Liver (tissue), 9 donors: ENCODE data around the gene HOXA4. TPM values are rescaled to one million over a fixed set of nuclear protein-coding genes. Genes with fewer than 3 reads are reported as not detected.

Experiments used
- DNase-seq: peaks from one replicate; pipeline ENCODE4 v3.0.0-alpha.2; 2017; ENCODE audit warnings: low spot score
- H3K27ac ChIP-seq, 2 donors: one replicate each; pipeline ENCODE4 v1.7.0; 2013; ENCODE audit warnings: inconsistent platforms in 2 of 2, low read length in 2 of 2, control low read depth in 1 of 2, low read depth in 1 of 2, mild to moderate bottlenecking in 1 of 2
- H3K27me3 ChIP-seq, 4 donors: one replicate each; pipeline versions ENCODE4 v1.6.1 to v1.7.0; 2013; ENCODE audit warnings: low read length in 3 of 4, inconsistent platforms in 1 of 4, mild to moderate bottlenecking in 1 of 4, moderate library complexity in 1 of 4; ENCODE audit not compliant: control insufficient read depth in 4 of 4, insufficient read depth in 4 of 4
- H3K36me3 ChIP-seq, 4 donors: one replicate each; pipeline versions ENCODE4 v1.6.1 to v1.7.0; 2013; ENCODE audit warnings: low read length in 3 of 4, mild to moderate bottlenecking in 3 of 4, low read depth in 1 of 4, moderate library complexity in 1 of 4; ENCODE audit not compliant: control insufficient read depth in 4 of 4, insufficient read depth in 3 of 4
- H3K4me1 ChIP-seq, 4 donors: one replicate each; pipeline versions ENCODE4 v1.6.1 to v1.7.0; 2013; ENCODE audit warnings: low read length in 3 of 4, mild to moderate bottlenecking in 3 of 4, moderate library complexity in 1 of 4; ENCODE audit not compliant: control insufficient read depth in 4 of 4, insufficient read depth in 4 of 4
- H3K4me3 ChIP-seq, 3 donors: one replicate each; pipeline versions ENCODE4 v1.6.1 to v1.7.0; 2013; ENCODE audit warnings: low read length in 3 of 3, control low read depth in 1 of 3, low read depth in 1 of 3, mild to moderate bottlenecking in 1 of 3
- H3K9ac ChIP-seq, 2 donors: one replicate each; pipeline ENCODE4 v1.7.0; 2013; ENCODE audit warnings: low read length in 2 of 2, mild to moderate bottlenecking in 2 of 2, moderate library complexity in 2 of 2, control low read depth in 1 of 2, low read depth in 1 of 2
- H3K9me3 ChIP-seq, 4 donors: one replicate each; pipeline versions ENCODE4 v1.6.1 to v1.7.0; 2013; ENCODE audit warnings: low read length in 3 of 4; ENCODE audit not compliant: control insufficient read depth in 4 of 4
- ATF3 ChIP-seq: IDR thresholded peaks from 2 replicates; pipeline ENCODE4 v1.6.1; 2016; ENCODE audit warnings: antibody characterized with exemption
- CTCF ChIP-seq: fragments of 150-350 bp; IDR thresholded peaks from 2 replicates; pipeline ENCODE4 v1.5.1; 2017; ENCODE audit warnings: improper control_type of control experiment, low read depth, low read length; ENCODE audit not compliant: missing input control
- EGR1 ChIP-seq, 2 donors: IDR thresholded peaks; 2 replicates each; pipeline ENCODE4 v1.6.1; 2016 to 2018; ENCODE audit warnings: antibody characterized with exemption in 2 of 2, low read depth in 2 of 2
- FOXA1 ChIP-seq: IDR thresholded peaks from 2 replicates; pipeline ENCODE4 v1.6.1; 2016; ENCODE audit warnings: antibody characterized with exemption
- FOXA2 ChIP-seq: IDR thresholded peaks from 2 replicates; pipeline ENCODE4 v1.6.1; 2016; ENCODE audit warnings: antibody characterized with exemption
- GABPA ChIP-seq, 2 donors: IDR thresholded peaks in 1 of 2; conservative IDR thresholded peaks in 1 of 2; 2 replicates each; pipeline ENCODE4 v1.6.1; 2016; ENCODE audit warnings: antibody characterized with exemption in 2 of 2, mild to moderate bottlenecking in 1 of 2, moderate library complexity in 1 of 2
- HNF4A ChIP-seq, 2 donors: conservative IDR thresholded peaks; 2 replicates each; pipeline ENCODE4 v1.6.1; 2016; ENCODE audit warnings: antibody characterized with exemption in 2 of 2, mild to moderate bottlenecking in 2 of 2
- HNF4G ChIP-seq: IDR thresholded peaks from 2 replicates; pipeline ENCODE4 v1.6.1; 2016; ENCODE audit warnings: antibody characterized with exemption
- JUND ChIP-seq, 2 donors: IDR thresholded peaks; 2 replicates each; pipeline ENCODE4 v1.6.1; 2016; ENCODE audit warnings: antibody characterized with exemption in 2 of 2
- MAX ChIP-seq: IDR thresholded peaks from 2 replicates; pipeline ENCODE4 v1.6.1; 2016; ENCODE audit warnings: antibody characterized with exemption
- NR2F2 ChIP-seq: IDR thresholded peaks from 2 replicates; pipeline ENCODE4 v1.6.1; 2016; ENCODE audit warnings: antibody characterized with exemption
- RAD21 ChIP-seq, 2 donors: IDR thresholded peaks; 2 replicates each; pipeline ENCODE4 v1.6.1; 2016; ENCODE audit warnings: antibody characterized with exemption in 2 of 2, mild to moderate bottlenecking in 2 of 2
- REST ChIP-seq: IDR thresholded peaks from 2 replicates; pipeline ENCODE4 v1.6.1; 2016; ENCODE audit warnings: antibody characterized with exemption, mild to moderate bottlenecking
- RXRA ChIP-seq, 2 donors: IDR thresholded peaks; 2 replicates each; pipeline ENCODE4 v1.6.1; 2017 to 2018; ENCODE audit warnings: antibody characterized with exemption in 2 of 2, mild to moderate bottlenecking in 1 of 2
- SP1 ChIP-seq: IDR thresholded peaks from 2 replicates; pipeline ENCODE4 v1.6.1; 2018; ENCODE audit warnings: antibody characterized with exemption, mild to moderate bottlenecking
- TAF1 ChIP-seq: conservative IDR thresholded peaks from 2 replicates; pipeline ENCODE4 v1.6.1; 2016; ENCODE audit warnings: antibody characterized with exemption, mild to moderate bottlenecking
- YY1 ChIP-seq: IDR thresholded peaks from 2 replicates; pipeline ENCODE4 v1.6.1; 2016; ENCODE audit warnings: antibody characterized with exemption, mild to moderate bottlenecking
- ZBTB33 ChIP-seq: IDR thresholded peaks from 2 replicates; pipeline ENCODE4 v1.6.1; 2016; ENCODE audit warnings: antibody characterized with exemption
- WGBS: extraction: QIAGEN DNeasy Blood & Tissue Kit; methylation state at CpG from one replicate; pipeline ENCODE4 v1.1.7; 2013; 5-methylcytosine and 5-hydroxymethylcytosine counted together
- polyA plus RNA-seq, 2 donors: library from polyadenylated mRNA; stranded (reverse) in 1 of 2; unstranded in 1 of 2; fragments of 200-250 nt in 1 of 2; fragments of >200 nt in 1 of 2; fragmentation: Nextera tagmentation in 1 of 2; extraction: Ambion mirVana in 1 of 2; gene quantifications; one replicate each; pipeline versions ENCODE4 v1.2.1 to v1.2.3, GENCODE V29; 2013 to 2015
- total RNA-seq, 2 donors: library from RNA; depleted of rRNA; stranded (reverse); fragments of >200 nt; gene quantifications; one replicate each; pipeline ENCODE4 v1.2.3, GENCODE V29; 2014
- donor health status: healthy.
- donor health status: healthy.
- donor health status: healthy.
- donor health status: healthy.
- donor health status: healthy.

HOXA4 gene
- total and polyA plus RNA-seq, 4 donors = 0.17 to 1.1 (median 0.30) TPM

GRCh38 chr7:27134392-27134791 lies 3.8 kb upstream of the HOXA4 start:
- H3K4me3 ChIP-seq = no peak overlapping the region
- no peak overlapping the region for H3K27ac ChIP-seq
- WGBS = 20% methylated on average over 2 of the region's 2 CpGs
- peaks cover 0 to 2% (median 0%) of the 10 kb centered on the region in 4 donors for H3K9me3 ChIP-seq
- no peaks in the 10 kb centered on the region for H3K36me3 ChIP-seq
- TF ChIP-seq MAX = no peak
- no peak for TF ChIP-seq ZBTB33
- TF ChIP-seq FOXA1 = no peak
- no peak for TF ChIP-seq YY1
- TF ChIP-seq GABPA (IDR thresholded peaks at IDR 0.05 in 1 of 2, conservative IDR thresholded peaks at IDR 0.05 in 1 of 2) = no peak
- no peak for TF ChIP-seq EGR1 (IDR thresholded peaks at IDR 0.05; ENCODE audit: low read depth in 2 of 2)
- TF ChIP-seq SP1 = no peak
- DNase-seq = no peak
- no peak overlapping the region for H3K9ac ChIP-seq
- peaks cover 2 to 20% (median 12%) of the 10 kb centered on the region in 4 donors for H3K27me3 ChIP-seq
- H3K4me1 ChIP-seq = peaks cover 0 to 10% (median 1%) of the 10 kb centered on the region in 4 donors

GRCh38 chr7:27133409-27134231 lies 3.1 kb upstream of the HOXA4 start:
- Histone ChIP-seq H3K27ac (no peak overlapping the region), H3K9me3 (peaks cover 0 to 2% (median 0%) of the 10 kb centered on the region in 4 donors), H3K36me3 (no peaks in the 10 kb centered on the region), H3K4me1 (peaks cover 0 to 9% (median 1%) of the 10 kb centered on the region in 4 donors), H3K4me3 (no peak overlapping the region), H3K27me3 (peaks cover 2 to 20% (median 12%) of the 10 kb centered on the region in 4 donors), H3K9ac (no peak overlapping the region)
- WGBS = 24% methylated on average over 18 of the region's 18 CpGs
- no peak for DNase-seq
- TF ChIP-seq ZBTB33 (no peak), GABPA (IDR thresholded peaks at IDR 0.05 in 1 of 2, conservative IDR thresholded peaks at IDR 0.05 in 1 of 2) (no peak), EGR1 (IDR thresholded peaks at IDR 0.05; ENCODE audit: low read depth in 2 of 2) (no peak), FOXA1 (no peak), MAX (no peak), TAF1 (no peak), NR2F2 (no peak), RXRA (IDR thresholded peaks at IDR 0.05) (no peak), RAD21 (IDR thresholded peaks at IDR 0.05) (no peak), HNF4A (conservative IDR thresholded peaks at IDR 0.05) (no peak), FOXA2 (no peak), JUND (IDR thresholded peaks at IDR 0.05) (no peak), YY1 (no peak), SP1 (no peak), CTCF (no peak), ATF3 (no peak), HNF4G (no peak), REST (no peak)
